ENCODE results near the gene PFDN1. TPM values are rescaled to one million over a fixed set of nuclear protein-coding genes. Genes with fewer than 3 reads are reported as not detected.

PFDN1 gene
- total and polyA plus RNA-seq, 12 donors = 49.1 to 194 (median 86.8) TPM

DNA sequence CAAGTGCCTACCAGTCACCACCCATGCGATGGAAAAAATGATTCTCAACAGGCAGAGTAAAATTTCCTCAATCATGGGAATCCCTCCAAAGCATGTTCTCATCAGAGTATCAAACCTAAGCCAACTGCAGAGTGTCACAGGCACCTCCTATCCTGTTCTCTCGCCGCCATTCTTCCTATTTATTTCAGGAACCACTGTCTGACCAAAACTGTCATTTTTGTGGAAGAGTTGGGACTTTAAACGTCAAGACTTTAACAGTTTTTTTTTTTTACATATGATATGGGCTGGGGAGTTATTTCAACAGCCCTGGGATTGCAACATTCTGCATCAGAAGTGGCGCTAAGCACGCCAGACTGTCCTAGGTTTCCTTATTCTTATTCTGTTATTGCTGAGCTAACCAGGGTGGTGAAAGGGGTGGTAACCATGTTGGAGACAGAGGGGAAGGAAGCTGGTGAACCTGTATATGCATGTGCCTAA, 29.5 kb downstream of the PFDN1 start:
- intact Hi-C loops (cut with DNase I) = no loop called here
- 75 to 81% (median 78%) methylated on average over 6 of the region's 6 CpGs for WGBS, 4 donors
- DNase-seq = peak in 4 of 7 donors; percentile 33 to 53 (median 46)
- H3K9me3 ChIP-seq (replicated peaks in 1 of 3) = no peaks in the 10 kb centered on the region
- H3K4me1 ChIP-seq (replicated peaks in 1 of 2) = peaks cover 0 to 3% of the 10 kb centered on the region in 2 donors
- H3K27ac ChIP-seq = peak overlapping the region in 2 of 5 donors; percentile 35 to 64
- H3K27me3 ChIP-seq = no peaks in the 10 kb centered on the region
- no peak overlapping the region for H3K4me3 ChIP-seq
- H3K36me3 ChIP-seq (replicated peaks in 1 of 2) = no peaks in the 10 kb centered on the region
- TF ChIP-seq POLR2A (IDR thresholded peaks at IDR 0.05) (no peak), CTCF (IDR thresholded peaks at IDR 0.05) (no peak)

GRCh38 chr5:140270008-140270407, 32.9 kb downstream of the PFDN1 start:
- intact Hi-C loops (cut with DNase I) = no loop called here
- Histone ChIP-seq H3K9me3 (replicated peaks in 1 of 3) (no peaks in the 10 kb centered on the region), H3K4me1 (replicated peaks in 1 of 2) (peaks cover 0 to 3% of the 10 kb centered on the region in 2 donors), H3K27me3 (no peaks in the 10 kb centered on the region), H3K27ac (no peak overlapping the region), H3K36me3 (replicated peaks in 1 of 2) (no peaks in the 10 kb centered on the region), H3K4me3 (no peak overlapping the region)
- no peak for DNase-seq
- TF ChIP-seq CTCF (IDR thresholded peaks at IDR 0.05) = no peak
- TF ChIP-seq POLR2A (IDR thresholded peaks at IDR 0.05) = no peak

- Histone ChIP-seq H3K9me3 (replicated peaks in 1 of 3) (no peaks in the 10 kb centered on the region), H3K4me1 (replicated peaks in 1 of 2) (peaks cover 0 to under 1% of the 10 kb centered on the region in 2 donors), H3K4me3 (no peak overlapping the region), H3K27me3 (no peaks in the 10 kb centered on the region), H3K27ac (no peak overlapping the region), H3K36me3 (replicated peaks in 1 of 2) (no peaks in the 10 kb centered on the region)
- TF ChIP-seq POLR2A (IDR thresholded peaks at IDR 0.05) (no peak), CTCF (IDR thresholded peaks at IDR 0.05) (no peak)
- no peak for DNase-seq
- WGBS, 4 donors = 57 to 65% (median 60%) methylated on average over 9 of the region's 9 CpGs
- intact Hi-C loops (cut with DNase I) = loop anchor here in 1 of 2 donors (5.0 kb wide), 1 partner anchor 65 kb away; no protein-coding TSS in a partner anchor
These were observed 35.3 kb downstream of the PFDN1 start for GRCh38 chr5:140267559-140268018.

GRCh38 chr5:140267201-140267540, 35.7 kb downstream of the PFDN1 start:
- no peak for TF ChIP-seq POLR2A (IDR thresholded peaks at IDR 0.05)
- TF ChIP-seq CTCF (IDR thresholded peaks at IDR 0.05) = no peak
- intact Hi-C loops (cut with DNase I) = loop anchor here in 1 of 2 donors (5.0 kb wide), 1 partner anchor 65 kb away; no protein-coding TSS in a partner anchor
- no peak overlapping the region for H3K27ac ChIP-seq
- H3K9me3 ChIP-seq (replicated peaks in 1 of 3) = no peaks in the 10 kb centered on the region
- no peaks in the 10 kb centered on the region for H3K27me3 ChIP-seq
- H3K4me1 ChIP-seq (replicated peaks in 1 of 2) = peaks cover 0 to 3% of the 10 kb centered on the region in 2 donors
- DNase-seq = no peak
- 82 to 90% (median 86%) methylated on average over 3 of the region's 3 CpGs for WGBS, 4 donors
- H3K4me3 ChIP-seq = no peak overlapping the region
- H3K36me3 ChIP-seq (replicated peaks in 1 of 2) = no peaks in the 10 kb centered on the region

All from adrenal gland (tissue), 12 donors.